Skeletal muscle satellite cell (primary cell): ENCODE results near the gene SLC15A3. TPM values are rescaled to one million over a fixed set of nuclear protein-coding genes. Genes with fewer than 3 reads are reported as not detected.

ENCODE experiments used
- H3K27me3 ChIP-seq: 2 replicates; pipeline ENCODE4 v1.7.0; 2013; ENCODE audit warnings: low read length; ENCODE audit not compliant: control insufficient read depth, insufficient read depth
- H3K36me3 ChIP-seq: 2 replicates; pipeline ENCODE4 v1.7.0; 2013; ENCODE audit warnings: mild to moderate bottlenecking, control low read depth, low read length; ENCODE audit not compliant: insufficient read depth
- H3K4me1 ChIP-seq: 2 replicates; pipeline ENCODE4 v1.7.0; 2013; ENCODE audit warnings: low read length; ENCODE audit not compliant: control insufficient read depth, insufficient read depth
- H3K4me2 ChIP-seq: 2 replicates; pipeline ENCODE4 v1.7.0; 2013; ENCODE audit warnings: mild to moderate bottlenecking, low read length
- H3K4me3 ChIP-seq: 2 replicates; pipeline ENCODE4 v1.7.0; 2013; ENCODE audit warnings: low read length
- H3K9ac ChIP-seq: 2 replicates; pipeline ENCODE4 v1.7.0; 2013; ENCODE audit warnings: mild to moderate bottlenecking, low read depth, low read length, moderate library complexity
- H3K9me3 ChIP-seq: replicated peaks from 2 replicates; pipeline ENCODE4 v1.7.0; 2013; ENCODE audit warnings: mild to moderate bottlenecking, control low read depth, low read length
- total RNA-seq: library from RNA; depleted of rRNA; stranded (reverse); fragments of >200 nt; gene quantifications from 2 replicates; pipeline ENCODE4 v1.2.3, GENCODE V29; 2012; rRNA removed

Gene SLC15A3
- 1.5 and 2.0 TPM in 2 replicates for total RNA-seq

DNA sequence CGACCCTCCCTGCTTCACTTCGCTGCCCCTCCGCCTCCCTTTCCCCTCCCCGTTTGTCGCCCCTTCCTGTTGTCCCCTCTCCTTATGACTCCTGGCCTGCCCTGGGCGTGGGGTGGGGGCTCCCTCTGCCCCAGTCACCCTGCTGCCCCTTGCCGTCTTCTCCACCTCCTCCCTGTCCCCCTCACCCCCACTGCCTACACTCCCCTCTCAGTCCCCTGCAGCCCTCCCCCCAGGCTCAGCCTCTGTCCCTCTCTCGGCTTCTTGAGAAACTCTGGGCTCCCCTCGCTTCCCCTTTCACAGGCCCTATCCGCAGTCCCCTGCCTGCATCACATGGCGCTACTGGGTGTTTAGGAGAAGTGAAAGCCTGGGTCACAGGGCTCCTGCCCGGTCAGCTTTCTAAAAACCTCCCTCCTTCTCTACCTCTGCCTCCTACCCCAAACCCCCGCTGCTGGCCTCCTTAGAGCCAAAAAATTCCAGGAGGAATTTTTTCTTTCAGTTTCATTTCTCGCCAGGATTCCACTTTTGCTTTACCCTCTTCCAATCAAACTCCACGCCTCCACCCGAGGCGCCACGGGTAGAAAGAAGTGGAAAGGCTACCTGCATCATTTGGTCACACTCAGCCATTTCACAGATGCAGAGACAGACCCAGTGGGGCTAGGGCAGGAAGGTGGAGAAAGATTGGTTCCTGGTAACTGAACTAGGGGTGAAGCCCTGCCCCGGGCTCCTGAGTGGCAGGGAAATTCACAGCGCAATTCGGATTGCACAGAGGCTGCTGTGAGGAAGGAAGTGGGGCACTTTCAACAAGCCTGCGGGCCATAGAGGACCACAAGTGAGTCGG, at the start of gene SLC15A3:
Gene SLC15A3, minus strand, starts transcription at position 273 of the 838 bp plus-strand sequence. CDS start 625 bp downstream, outside the sequence.
- Histone ChIP-seq H3K4me2 (peak within 1 kb of the TSS; percentile 89), H3K9me3 (no peaks in the 10 kb centered on the region), H3K27me3 (peaks cover 4% of the 10 kb centered on the region), H3K4me3 (peak within 1 kb of the TSS; percentile 69), H3K36me3 (no peaks in the 10 kb centered on the region), H3K9ac (peak within 1 kb of the TSS; percentile 83), H3K4me1 (peaks cover 12% of the 10 kb centered on the region)

- Histone ChIP-seq H3K4me1 (no peaks in the 10 kb centered on the region), H3K36me3 (no peaks in the 10 kb centered on the region), H3K9me3 (no peaks in the 10 kb centered on the region)
Observed at GRCh38 chr11:61000426-61000825, 48.5 kb upstream of the SLC15A3 start.

GRCh38 chr11:60996381-60997138, 44.6 kb upstream of the SLC15A3 start:
- Histone ChIP-seq H3K4me3 (no peak overlapping the region), H3K36me3 (no peaks in the 10 kb centered on the region), H3K9me3 (no peaks in the 10 kb centered on the region), H3K4me1 (no peaks in the 10 kb centered on the region), H3K9ac (no peak overlapping the region), H3K4me2 (no peak overlapping the region), H3K27me3 (peaks cover 31% of the 10 kb centered on the region)

More at GRCh38 chr11:61000426-61000825, 48.5 kb upstream of the SLC15A3 start:
- no peak overlapping the region for H3K4me2 ChIP-seq
- no peak overlapping the region for H3K4me3 ChIP-seq
- peaks cover 37% of the 10 kb centered on the region for H3K27me3 ChIP-seq
- no peak overlapping the region for H3K9ac ChIP-seq

DNA sequence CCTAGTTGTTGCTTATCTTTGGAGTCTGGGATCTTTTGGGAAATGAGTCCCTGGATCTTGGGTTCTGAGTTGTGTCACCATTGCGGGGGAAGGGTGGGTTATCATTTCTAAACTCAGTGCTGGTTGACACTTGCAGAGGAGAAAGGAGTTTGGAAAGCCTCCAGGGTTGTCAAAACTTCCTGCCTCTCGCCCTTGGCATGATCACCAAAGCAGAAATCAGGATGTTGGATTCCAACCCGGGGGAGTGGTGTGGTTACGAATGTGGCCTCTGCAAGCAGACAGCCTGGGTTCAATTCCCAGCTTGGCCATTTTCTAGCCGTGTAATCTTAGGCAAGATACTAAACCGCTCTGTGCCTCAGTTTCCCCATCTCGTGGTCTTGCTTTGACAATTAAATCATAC, 43.8 kb upstream of the SLC15A3 start:
- no peaks in the 10 kb centered on the region for H3K36me3 ChIP-seq

DNA sequence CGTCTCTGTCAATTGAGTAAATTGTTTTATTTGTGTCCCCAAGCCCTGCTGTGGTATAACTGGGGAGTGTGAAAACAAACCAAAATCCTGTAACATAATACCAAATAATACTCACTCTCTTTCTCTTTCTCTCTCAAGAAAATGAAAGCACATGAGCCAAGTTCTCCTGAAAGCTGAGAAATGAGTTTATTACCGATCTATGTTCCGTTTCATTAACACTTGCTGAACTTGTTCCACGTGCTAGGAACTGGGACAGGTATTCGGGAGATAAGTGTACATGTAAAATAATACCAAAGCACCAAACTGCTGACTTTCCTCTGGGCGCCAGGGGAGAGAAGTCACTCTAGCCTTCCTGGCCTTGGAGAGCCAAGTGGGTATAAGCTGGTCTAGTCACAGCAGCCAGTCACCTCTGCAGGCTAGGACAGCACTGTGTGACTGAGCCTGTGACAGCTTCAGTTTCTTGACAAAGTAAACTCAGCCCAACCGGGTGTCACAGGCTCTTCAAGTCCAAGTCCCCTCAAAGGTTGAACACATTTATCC, 42.6 kb upstream of the SLC15A3 start:
- Histone ChIP-seq H3K36me3 (no peaks in the 10 kb centered on the region), H3K4me2 (no peak overlapping the region), H3K27me3 (peaks cover 25% of the 10 kb centered on the region), H3K4me3 (no peak overlapping the region), H3K4me1 (no peaks in the 10 kb centered on the region), H3K9me3 (no peaks in the 10 kb centered on the region), H3K9ac (no peak overlapping the region)

More for the DNA sequence above, 43.8 kb upstream of the SLC15A3 start:
- H3K4me2 ChIP-seq = no peak overlapping the region
- H3K4me1 ChIP-seq = no peaks in the 10 kb centered on the region
- no peaks in the 10 kb centered on the region for H3K9me3 ChIP-seq
- H3K9ac ChIP-seq = no peak overlapping the region
- peaks cover 32% of the 10 kb centered on the region for H3K27me3 ChIP-seq
- no peak overlapping the region for H3K4me3 ChIP-seq

- Histone ChIP-seq H3K36me3 (no peaks in the 10 kb centered on the region), H3K4me1 (no peaks in the 10 kb centered on the region), H3K27me3 (peaks cover 35% of the 10 kb centered on the region), H3K4me2 (no peak overlapping the region), H3K9me3 (no peaks in the 10 kb centered on the region), H3K4me3 (no peak overlapping the region), H3K9ac (no peak overlapping the region)
Observed at GRCh38 chr11:60993615-60994014, 41.6 kb upstream of the SLC15A3 start.

- H3K4me1 ChIP-seq = no peaks in the 10 kb centered on the region
- no peaks in the 10 kb centered on the region for H3K36me3 ChIP-seq
Observed at GRCh38 chr11:60992842-60993409, 41.0 kb upstream of the SLC15A3 start.

DNA sequence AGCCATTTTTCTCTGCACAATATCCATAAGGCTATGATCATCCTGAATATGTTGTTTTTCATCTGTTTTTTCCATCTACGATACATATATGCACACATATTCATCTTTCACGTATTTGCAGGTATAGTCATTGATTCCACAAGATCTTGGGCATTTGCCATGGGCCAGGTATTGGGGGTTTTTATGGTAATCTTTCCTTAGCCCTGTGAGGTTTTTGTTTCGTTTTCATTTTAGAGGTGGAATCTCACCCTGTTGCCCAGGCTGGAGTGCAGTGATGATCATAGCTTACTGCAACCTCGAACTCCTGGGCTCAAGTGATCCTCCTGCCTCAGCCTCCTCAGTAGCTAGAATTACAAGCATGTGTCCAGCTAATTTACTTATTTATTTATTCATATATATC, 39.5 kb upstream of the SLC15A3 start:
- Histone ChIP-seq H3K36me3 (no peaks in the 10 kb centered on the region), H3K27me3 (peaks cover 50% of the 10 kb centered on the region), H3K4me1 (no peaks in the 10 kb centered on the region), H3K4me3 (no peak overlapping the region), H3K4me2 (no peak overlapping the region), H3K9me3 (no peaks in the 10 kb centered on the region), H3K9ac (no peak overlapping the region)

More at GRCh38 chr11:60992842-60993409, 41.0 kb upstream of the SLC15A3 start:
- no peaks in the 10 kb centered on the region for H3K9me3 ChIP-seq
- peaks cover 42% of the 10 kb centered on the region for H3K27me3 ChIP-seq
- no peak overlapping the region for H3K9ac ChIP-seq
- H3K4me2 ChIP-seq = no peak overlapping the region
- no peak overlapping the region for H3K4me3 ChIP-seq

GRCh38 chr11:60989093-60989650, 37.2 kb upstream of the SLC15A3 start:
- H3K9ac ChIP-seq = no peak overlapping the region
- peaks cover 47% of the 10 kb centered on the region for H3K27me3 ChIP-seq
- no peaks in the 10 kb centered on the region for H3K4me1 ChIP-seq
- no peaks in the 10 kb centered on the region for H3K36me3 ChIP-seq
- no peak overlapping the region for H3K4me2 ChIP-seq
- no peaks in the 10 kb centered on the region for H3K9me3 ChIP-seq
- H3K4me3 ChIP-seq = no peak overlapping the region

DNA sequence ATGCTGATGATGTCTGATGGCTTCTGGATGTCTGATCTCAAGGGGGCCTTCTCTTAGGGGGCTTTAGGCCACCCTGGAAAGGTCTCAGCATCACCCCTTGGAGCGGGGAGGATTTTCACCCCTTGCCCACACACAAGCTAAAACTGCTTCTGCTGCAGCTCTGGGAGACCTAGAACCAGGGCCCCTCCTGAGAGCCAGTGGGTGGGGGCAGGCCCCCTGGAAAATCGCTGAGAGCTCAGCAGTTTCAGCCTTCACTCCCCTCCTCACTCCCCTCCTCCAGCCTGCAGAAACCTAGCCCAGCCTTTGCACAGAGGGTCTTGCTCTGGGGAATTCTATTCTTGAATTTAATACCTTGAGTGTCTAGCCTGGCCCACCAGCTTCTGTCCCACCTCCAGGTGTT, 36.7 kb upstream of the SLC15A3 start:
- H3K4me2 ChIP-seq = no peak overlapping the region
- H3K4me3 ChIP-seq = no peak overlapping the region
- H3K9ac ChIP-seq = no peak overlapping the region
- H3K36me3 ChIP-seq = no peaks in the 10 kb centered on the region
- no peaks in the 10 kb centered on the region for H3K9me3 ChIP-seq
- no peaks in the 10 kb centered on the region for H3K4me1 ChIP-seq
- peaks cover 49% of the 10 kb centered on the region for H3K27me3 ChIP-seq
